ENCODE results near the gene SPC24. TPM values are rescaled to one million over a fixed set of nuclear protein-coding genes. Genes with fewer than 3 reads are reported as not detected.
"Not testable (repeated sequence)": the region's sequence is repeated elsewhere in the genome, so short reads cannot be mapped to it uniquely, and the experiment has no call there.

SPC24 gene
- total RNA-seq, 3 donors from 2014 or later: 0.66 to 4.8 (median 2.3) TPM

DNA sequence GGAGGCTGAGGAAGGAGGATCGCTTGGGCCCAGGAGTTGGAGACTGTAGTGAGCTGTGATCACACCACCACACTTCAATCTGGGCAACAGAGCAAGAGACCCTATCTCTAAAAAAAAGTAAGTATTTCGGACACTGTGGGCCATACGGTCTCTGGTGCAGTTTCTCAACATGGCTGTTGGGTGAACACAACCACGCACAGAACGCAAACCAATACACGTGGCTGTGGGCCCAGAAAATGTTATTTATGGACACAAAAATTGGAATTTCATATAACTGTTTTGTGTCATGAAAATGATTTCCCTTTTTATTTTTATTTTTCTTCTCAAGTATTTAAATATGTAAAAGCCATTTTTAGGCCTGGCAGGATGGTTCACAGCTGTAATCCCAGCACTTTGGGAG lies 46.8 kb downstream of the SPC24 start:
- DNase-seq (ENCODE audit: low spot score in 2 of 2): no peak
- no peaks in the 10 kb centered on the region for H3K36me3 ChIP-seq
- no peaks in the 10 kb centered on the region for H3K27me3 ChIP-seq
- H3K27ac ChIP-seq: no peak overlapping the region
- intact Hi-C loops (cut with DNase I; ENCODE audit: low total_unique reads): no loop called here
- no peaks in the 10 kb centered on the region for H3K4me1 ChIP-seq
- TF ChIP-seq, protein P1, sequence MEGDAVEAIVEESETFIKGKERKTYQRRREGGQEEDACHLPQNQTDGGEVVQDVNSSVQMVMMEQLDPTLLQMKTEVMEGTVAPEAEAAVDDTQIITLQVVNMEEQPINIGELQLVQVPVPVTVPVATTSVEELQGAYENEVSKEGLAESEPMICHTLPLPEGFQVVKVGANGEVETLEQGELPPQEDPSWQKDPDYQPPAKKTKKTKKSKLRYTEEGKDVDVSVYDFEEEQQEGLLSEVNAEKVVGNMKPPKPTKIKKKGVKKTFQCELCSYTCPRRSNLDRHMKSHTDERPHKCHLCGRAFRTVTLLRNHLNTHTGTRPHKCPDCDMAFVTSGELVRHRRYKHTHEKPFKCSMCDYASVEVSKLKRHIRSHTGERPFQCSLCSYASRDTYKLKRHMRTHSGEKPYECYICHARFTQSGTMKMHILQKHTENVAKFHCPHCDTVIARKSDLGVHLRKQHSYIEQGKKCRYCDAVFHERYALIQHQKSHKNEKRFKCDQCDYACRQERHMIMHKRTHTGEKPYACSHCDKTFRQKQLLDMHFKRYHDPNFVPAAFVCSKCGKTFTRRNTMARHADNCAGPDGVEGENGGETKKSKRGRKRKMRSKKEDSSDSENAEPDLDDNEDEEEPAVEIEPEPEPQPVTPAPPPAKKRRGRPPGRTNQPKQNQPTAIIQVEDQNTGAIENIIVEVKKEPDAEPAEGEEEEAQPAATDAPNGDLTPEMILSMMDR (IDR thresholded peaks at IDR 0.05): no peak
- TF ChIP-seq POLR2A (IDR thresholded peaks at IDR 0.05): no peak
- TF ChIP-seq POLR2AphosphoS5 (IDR thresholded peaks at IDR 0.05): no peak
- H3K9me3 ChIP-seq: no peaks in the 10 kb centered on the region
- H3K4me3 ChIP-seq: no peak overlapping the region

- no peaks in the 10 kb centered on the region for H3K27me3 ChIP-seq
- no peaks in the 10 kb centered on the region for H3K4me1 ChIP-seq
- H3K4me3 ChIP-seq: no peak overlapping the region
- H3K9me3 ChIP-seq: no peaks in the 10 kb centered on the region
- intact Hi-C loops (cut with DNase I; ENCODE audit: low total_unique reads): no loop called here
- TF ChIP-seq, protein P1 (IDR thresholded peaks at IDR 0.05): no peak
- TF ChIP-seq POLR2AphosphoS5 (IDR thresholded peaks at IDR 0.05): no peak
- H3K36me3 ChIP-seq: no peaks in the 10 kb centered on the region
- H3K27ac ChIP-seq: no peak overlapping the region
- no peak for DNase-seq (ENCODE audit: low spot score in 2 of 2)
Observed at GRCh38 chr19:11106477-11106876, 49.1 kb downstream of the SPC24 start.

DNA sequence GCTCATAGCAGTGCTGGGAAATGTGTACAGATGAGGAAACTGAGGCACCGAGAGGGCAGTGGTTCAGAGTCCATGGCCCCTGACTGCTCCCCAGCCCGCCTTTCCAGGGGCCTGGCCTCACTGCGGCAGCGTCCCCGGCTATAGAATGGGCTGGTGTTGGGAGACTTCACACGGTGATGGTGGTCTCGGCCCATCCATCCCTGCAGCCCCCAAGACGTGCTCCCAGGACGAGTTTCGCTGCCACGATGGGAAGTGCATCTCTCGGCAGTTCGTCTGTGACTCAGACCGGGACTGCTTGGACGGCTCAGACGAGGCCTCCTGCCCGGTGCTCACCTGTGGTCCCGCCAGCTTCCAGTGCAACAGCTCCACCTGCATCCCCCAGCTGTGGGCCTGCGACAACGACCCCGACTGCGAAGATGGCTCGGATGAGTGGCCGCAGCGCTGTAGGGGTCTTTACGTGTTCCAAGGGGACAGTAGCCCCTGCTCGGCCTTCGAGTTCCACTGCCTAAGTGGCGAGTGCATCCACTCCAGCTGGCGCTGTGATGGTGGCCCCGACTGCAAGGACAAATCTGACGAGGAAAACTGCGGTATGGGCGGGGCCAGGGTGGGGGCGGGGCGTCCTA lies 50.5 kb downstream of the SPC24 start:
- Histone ChIP-seq H3K27me3 (no peaks in the 10 kb centered on the region), H3K36me3 (no peaks in the 10 kb centered on the region), H3K4me3 (no peak overlapping the region), H3K9me3 (no peaks in the 10 kb centered on the region), H3K27ac (no peak overlapping the region), H3K4me1 (no peaks in the 10 kb centered on the region)
- intact Hi-C loops (cut with DNase I; ENCODE audit: low total_unique reads): no loop called here
- TF ChIP-seq POLR2AphosphoS5 (IDR thresholded peaks at IDR 0.05) (no peak), POLR2A (IDR thresholded peaks at IDR 0.05) (no peak)
- TF ChIP-seq, protein P1 (IDR thresholded peaks at IDR 0.05): no peak
- DNase-seq (ENCODE audit: low spot score in 2 of 2): no peak

- H3K27ac ChIP-seq; H3K27me3 ChIP-seq; DNase-seq (ENCODE audit: low spot score in 2 of 2); H3K4me1 ChIP-seq; H3K9me3 ChIP-seq; H3K4me3 ChIP-seq; intact Hi-C loops (cut with DNase I; ENCODE audit: low total_unique reads); H3K36me3 ChIP-seq: not testable (repeated sequence)
Observed at GRCh38 chr19:11103667-11104066, 51.9 kb downstream of the SPC24 start.

GRCh38 chr19:11102944-11103343 lies 52.6 kb downstream of the SPC24 start:
- Histone ChIP-seq H3K4me3 (no peak overlapping the region), H3K4me1 (no peaks in the 10 kb centered on the region), H3K27me3 (no peaks in the 10 kb centered on the region), H3K36me3 (no peaks in the 10 kb centered on the region), H3K9me3 (no peaks in the 10 kb centered on the region), H3K27ac (no peak overlapping the region)
- intact Hi-C loops (cut with DNase I; ENCODE audit: low total_unique reads): no loop called here
- no peak for DNase-seq (ENCODE audit: low spot score in 2 of 2)
- TF ChIP-seq POLR2AphosphoS5 (IDR thresholded peaks at IDR 0.05) (no peak), POLR2A (IDR thresholded peaks at IDR 0.05) (no peak)
- TF ChIP-seq, protein P1 (IDR thresholded peaks at IDR 0.05): no peak

DNA sequence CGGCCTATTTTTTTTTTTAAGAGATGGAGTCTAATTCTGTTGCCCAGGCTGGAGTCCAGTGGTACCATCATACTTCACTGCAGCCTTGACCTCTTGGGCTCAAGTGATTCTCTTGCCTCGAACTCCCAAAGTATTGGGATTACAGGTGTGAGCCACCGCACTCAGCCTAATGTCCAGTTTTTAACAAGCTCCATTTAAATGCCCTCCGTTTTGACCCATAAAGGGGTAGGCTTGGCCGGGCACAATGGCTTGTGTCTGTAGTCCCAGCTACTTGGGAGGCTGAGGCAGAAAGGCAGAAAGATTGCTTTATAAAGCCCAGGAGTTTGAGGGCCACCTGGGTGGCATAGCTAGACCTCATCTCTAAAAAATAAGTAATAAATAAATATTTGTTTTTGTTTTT lies 54.5 kb downstream of the SPC24 start:
- Histone ChIP-seq H3K36me3 (no peaks in the 10 kb centered on the region), H3K4me3 (no peak overlapping the region), H3K27ac (no peak overlapping the region), H3K4me1 (no peaks in the 10 kb centered on the region), H3K27me3 (no peaks in the 10 kb centered on the region), H3K9me3 (no peaks in the 10 kb centered on the region)
- intact Hi-C loops (cut with DNase I; ENCODE audit: low total_unique reads): no loop called here
- TF ChIP-seq POLR2AphosphoS5 (IDR thresholded peaks at IDR 0.05): no peak
- TF ChIP-seq, protein P1 (IDR thresholded peaks at IDR 0.05): no peak
- no peak for TF ChIP-seq POLR2A (IDR thresholded peaks at IDR 0.05)
- DNase-seq (ENCODE audit: low spot score in 2 of 2): no peak

Measured in breast epithelium (tissue), 4 donors.